Lower leg skin (tissue), 4 donors: ENCODE results near the gene COL10A1. TPM values are rescaled to one million over a fixed set of nuclear protein-coding genes. Genes with fewer than 3 reads are reported as not detected.

Source experiments
- DNase-seq, 2 donors: peaks; one replicate each; pipeline ENCODE4 v3.0.0-alpha.2; 2019; ENCODE audit warnings: low spot score in 2 of 2
- H3K4me3 ChIP-seq: fragments of 200-600 bp; sonication (generic); 2 replicates; pipeline ENCODE4 v1.5.1; 2017; ENCODE audit warnings: mild to moderate bottlenecking, low read depth; ENCODE audit not compliant: poor library complexity, severe bottlenecking
- POLR2A ChIP-seq, 2 donors: fragments of 450-650 bp; IDR thresholded peaks; one replicate each; pipeline ENCODE4 v1.6.1; 2016 to 2017; ENCODE audit warnings: antibody characterized with exemption in 2 of 2, mild to moderate bottlenecking in 1 of 2, moderate library complexity in 1 of 2
- WGBS, 2 donors: methylation state at CpG; one replicate each; pipeline ENCODE4 v1.1.5; 2018; 5-methylcytosine and 5-hydroxymethylcytosine counted together
- intact Hi-C: fragments of 100-400 bp; cut with DNase I; formaldehyde crosslinking; loops from one replicate; pipeline ENCODE4 v1.15.0; 2023; ENCODE audit warnings: low total_unique reads
- total RNA-seq, 4 donors: library from RNA; depleted of rRNA; stranded (reverse); fragments of >200 nt; gene quantifications; one replicate each; pipeline ENCODE4 v1.1.0, GENCODE V29; 2016
- TF ChIP-seq, protein P1 (sequence below), 3 donors: fragments of 450-650 bp; IDR thresholded peaks; one replicate each; pipeline ENCODE4 v1.5.1; 2016; ENCODE audit warnings: antibody characterized with exemption in 3 of 3, mild to moderate bottlenecking in 3 of 3, moderate library complexity in 2 of 3

COL10A1 gene
- total RNA-seq, 4 donors from 2014 or later, result 0.23 TPM; not detected in 3

GRCh38 chr6:116166369-116166768 is 40.4 kb upstream of the COL10A1 start:
- H3K4me3 ChIP-seq, result no peak overlapping the region
- 80 to 82% methylated on average over 1 of the region's 1 CpG for WGBS, 2 donors
- intact Hi-C loops, result no loop called here
- no peak for TF ChIP-seq POLR2A (IDR thresholded peaks at IDR 0.05)
- TF ChIP-seq, protein P1, sequence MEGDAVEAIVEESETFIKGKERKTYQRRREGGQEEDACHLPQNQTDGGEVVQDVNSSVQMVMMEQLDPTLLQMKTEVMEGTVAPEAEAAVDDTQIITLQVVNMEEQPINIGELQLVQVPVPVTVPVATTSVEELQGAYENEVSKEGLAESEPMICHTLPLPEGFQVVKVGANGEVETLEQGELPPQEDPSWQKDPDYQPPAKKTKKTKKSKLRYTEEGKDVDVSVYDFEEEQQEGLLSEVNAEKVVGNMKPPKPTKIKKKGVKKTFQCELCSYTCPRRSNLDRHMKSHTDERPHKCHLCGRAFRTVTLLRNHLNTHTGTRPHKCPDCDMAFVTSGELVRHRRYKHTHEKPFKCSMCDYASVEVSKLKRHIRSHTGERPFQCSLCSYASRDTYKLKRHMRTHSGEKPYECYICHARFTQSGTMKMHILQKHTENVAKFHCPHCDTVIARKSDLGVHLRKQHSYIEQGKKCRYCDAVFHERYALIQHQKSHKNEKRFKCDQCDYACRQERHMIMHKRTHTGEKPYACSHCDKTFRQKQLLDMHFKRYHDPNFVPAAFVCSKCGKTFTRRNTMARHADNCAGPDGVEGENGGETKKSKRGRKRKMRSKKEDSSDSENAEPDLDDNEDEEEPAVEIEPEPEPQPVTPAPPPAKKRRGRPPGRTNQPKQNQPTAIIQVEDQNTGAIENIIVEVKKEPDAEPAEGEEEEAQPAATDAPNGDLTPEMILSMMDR (IDR thresholded peaks at IDR 0.05), result no peak
- no peak for DNase-seq

GRCh38 chr6:116165596-116165995 is 39.7 kb upstream of the COL10A1 start:
- no peak overlapping the region for H3K4me3 ChIP-seq
- TF ChIP-seq POLR2A (IDR thresholded peaks at IDR 0.05), result no peak
- TF ChIP-seq, protein P1 (IDR thresholded peaks at IDR 0.05), result no peak
- no peak for DNase-seq
- intact Hi-C loops, result no loop called here
- 92 to 95% methylated on average over 1 of the region's 1 CpG for WGBS, 2 donors

GRCh38 chr6:116159782-116160524 is 34.0 kb upstream of the COL10A1 start:
- no peak for TF ChIP-seq POLR2A (IDR thresholded peaks at IDR 0.05)
- TF ChIP-seq, protein P1 (IDR thresholded peaks at IDR 0.05), result no peak
- H3K4me3 ChIP-seq, result no peak overlapping the region
- intact Hi-C loops, result no loop called here
- no peak for DNase-seq
- WGBS, 2 donors, result 94 to 96% methylated on average over 3 of the region's 3 CpGs

- 48 to 49% methylated on average over 3 of the region's 3 CpGs for WGBS, 2 donors
- no peak for DNase-seq
- intact Hi-C loops, result no loop called here
- TF ChIP-seq, protein P1 (IDR thresholded peaks at IDR 0.05), result no peak
- no peak for TF ChIP-seq POLR2A (IDR thresholded peaks at IDR 0.05)
- no peak overlapping the region for H3K4me3 ChIP-seq
Measured at GRCh38 chr6:116158641-116159040, 32.7 kb upstream of the COL10A1 start.

GRCh38 chr6:116157391-116157790 is 31.5 kb upstream of the COL10A1 start:
- intact Hi-C loops, result no loop called here
- DNase-seq, result no peak
- TF ChIP-seq POLR2A (IDR thresholded peaks at IDR 0.05), result no peak
- TF ChIP-seq, protein P1 (IDR thresholded peaks at IDR 0.05), result no peak
- 65 to 66% methylated on average over 1 of the region's 1 CpG for WGBS, 2 donors
- no peak overlapping the region for H3K4me3 ChIP-seq
